Calu3 (cell line): Measurements from ENCODE around the gene LRRC49. TPM values are rescaled to one million over a fixed set of nuclear protein-coding genes. Genes with fewer than 3 reads are reported as not detected.
A peak's percentile ranks its signal among the peaks of the same experiment; 100 is the strongest.
"Not testable (repeated sequence)": the region's sequence is repeated elsewhere in the genome, so short reads cannot be mapped to it uniquely, and the experiment has no call there.

Experiments used
- BruUV-seq: library from RNA; stranded (reverse); fragments of 400-500 nt; replicated peaks from 2 replicates; lab custom pipeline; 2021; lab: Mats Ljungman, UMichigan
- CTCF ChIA-PET: fragments of 300-600 bp; sonication (Branson Sonifier 250); formaldehyde crosslinking; loops from one replicate; lab custom pipeline; 2022; ENCODE audit warnings: antibody characterized with exemption; lab: Charles Lee
- DNase-seq: peaks from one replicate; pipeline ENCODE4 v3.0.0; 2022
- H3K27ac Mint-ChIP-seq: one replicate; pipeline ENCODE4 v1.8.0; 2022; ENCODE audit warnings: mixed read lengths; ENCODE audit not compliant: unreplicated experiment
- H3K27me3 Mint-ChIP-seq: one replicate; pipeline ENCODE4 v1.8.0; 2022; ENCODE audit warnings: mixed read lengths; ENCODE audit not compliant: unreplicated experiment
- H3K36me3 Mint-ChIP-seq: one replicate; pipeline ENCODE4 v1.8.0; 2022; ENCODE audit warnings: mild to moderate bottlenecking, moderate library complexity, mixed read lengths; ENCODE audit not compliant: insufficient read depth, unreplicated experiment
- H3K4me1 Mint-ChIP-seq: one replicate; pipeline ENCODE4 v1.8.0; 2022; ENCODE audit warnings: mild to moderate bottlenecking, low read depth, mixed read lengths; ENCODE audit not compliant: unreplicated experiment
- H3K4me3 Mint-ChIP-seq: one replicate; pipeline ENCODE4 v1.8.0; 2022; ENCODE audit warnings: mild to moderate bottlenecking, low read depth, moderate library complexity, mixed read lengths; ENCODE audit not compliant: unreplicated experiment
- H3K9me3 Mint-ChIP-seq: one replicate; pipeline ENCODE4 v1.8.0; 2022; ENCODE audit warnings: low read depth, mixed read lengths; ENCODE audit not compliant: unreplicated experiment
- intact Hi-C: fragments of 100-400 bp; cut with micrococcal nuclease; formaldehyde crosslinking; loops from one replicate; pipeline ENCODE4 v1.10.0; 2022; ENCODE audit not compliant: unreplicated experiment
- total RNA-seq: library from RNA; stranded (reverse); gene quantifications from 2 replicates; pipeline ENCODE4 v1.2.3, GENCODE V29; 2022
- TF ChIP-seq, protein P1 (sequence below): fragments of 200-600 bp; IDR thresholded peaks from one replicate; pipeline ENCODE4 v1.8.0; 2022; ENCODE audit warnings: antibody characterized with exemption; ENCODE audit not compliant: unreplicated experiment

LRRC49 gene
- total RNA-seq, 1 experiment from 2014 or later = 6.3 TPM

DNA sequence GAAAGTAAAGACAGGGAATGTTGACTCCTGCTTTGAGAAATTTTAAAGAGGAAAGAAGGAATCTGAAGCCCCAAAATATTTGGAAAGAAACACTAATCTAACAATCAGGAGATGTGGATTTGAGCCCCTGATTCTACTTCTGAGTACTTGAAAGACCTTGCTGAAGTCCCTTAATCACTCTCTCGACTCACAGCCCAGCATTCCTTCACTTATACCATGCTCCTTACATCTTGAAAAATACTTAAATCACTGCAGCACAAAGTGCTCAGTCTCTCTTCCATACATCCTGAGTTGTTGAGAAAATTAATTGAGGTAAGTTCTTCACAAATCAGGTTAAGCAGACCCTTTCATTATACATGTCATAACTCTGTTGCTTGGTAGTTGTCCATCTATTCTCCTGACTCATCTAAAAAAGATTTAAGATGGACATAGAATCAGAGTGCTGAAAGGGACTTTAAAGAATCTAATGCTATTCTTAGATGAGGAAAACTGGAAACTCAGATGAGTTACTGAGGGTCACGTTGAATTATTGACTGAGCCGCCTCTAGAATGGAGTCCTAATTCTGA is 149.8 kb downstream of the LRRC49 start:
- no peaks in the 10 kb centered on the region for H3K27me3 Mint-ChIP-seq
- TF ChIP-seq, protein P1, sequence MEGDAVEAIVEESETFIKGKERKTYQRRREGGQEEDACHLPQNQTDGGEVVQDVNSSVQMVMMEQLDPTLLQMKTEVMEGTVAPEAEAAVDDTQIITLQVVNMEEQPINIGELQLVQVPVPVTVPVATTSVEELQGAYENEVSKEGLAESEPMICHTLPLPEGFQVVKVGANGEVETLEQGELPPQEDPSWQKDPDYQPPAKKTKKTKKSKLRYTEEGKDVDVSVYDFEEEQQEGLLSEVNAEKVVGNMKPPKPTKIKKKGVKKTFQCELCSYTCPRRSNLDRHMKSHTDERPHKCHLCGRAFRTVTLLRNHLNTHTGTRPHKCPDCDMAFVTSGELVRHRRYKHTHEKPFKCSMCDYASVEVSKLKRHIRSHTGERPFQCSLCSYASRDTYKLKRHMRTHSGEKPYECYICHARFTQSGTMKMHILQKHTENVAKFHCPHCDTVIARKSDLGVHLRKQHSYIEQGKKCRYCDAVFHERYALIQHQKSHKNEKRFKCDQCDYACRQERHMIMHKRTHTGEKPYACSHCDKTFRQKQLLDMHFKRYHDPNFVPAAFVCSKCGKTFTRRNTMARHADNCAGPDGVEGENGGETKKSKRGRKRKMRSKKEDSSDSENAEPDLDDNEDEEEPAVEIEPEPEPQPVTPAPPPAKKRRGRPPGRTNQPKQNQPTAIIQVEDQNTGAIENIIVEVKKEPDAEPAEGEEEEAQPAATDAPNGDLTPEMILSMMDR = no peak
- BruUV-seq = no TSS peak
- H3K9me3 Mint-ChIP-seq = no peaks in the 10 kb centered on the region
- H3K4me3 Mint-ChIP-seq = no peak overlapping the region
- H3K4me1 Mint-ChIP-seq = no peaks in the 10 kb centered on the region
- no peaks in the 10 kb centered on the region for H3K36me3 Mint-ChIP-seq
- H3K27ac Mint-ChIP-seq = no peak overlapping the region
- DNase-seq = no peak
- intact Hi-C loops = no loop called here
- CTCF ChIA-PET = interaction anchor here (0.7 kb wide), 1 partner anchor 384 kb away, joined by 3 read pairs; no protein-coding TSS in a partner anchor

DNA sequence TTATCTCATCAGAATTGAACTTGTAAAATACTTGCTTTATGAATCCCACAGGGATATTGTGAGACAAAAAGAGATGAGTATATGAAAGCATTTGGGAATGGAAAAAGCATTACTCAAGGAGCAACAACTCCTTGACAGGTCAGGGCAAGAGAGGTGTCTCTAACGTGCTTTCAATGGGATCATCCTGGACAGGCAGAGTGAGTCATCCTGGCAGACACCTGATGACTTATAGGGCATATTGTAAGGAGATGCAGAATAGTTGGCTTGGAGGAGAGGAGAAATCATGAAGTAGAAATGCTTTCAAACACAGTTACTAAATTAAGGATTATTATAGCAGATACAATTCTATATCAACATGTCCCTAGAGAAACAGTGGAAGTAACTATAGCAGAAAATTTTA is 150.7 kb downstream of the LRRC49 start:
- TF ChIP-seq, protein P1 = no peak
- Mint-ChIP-seq H3K4me1 (no peaks in the 10 kb centered on the region), H3K9me3 (no peaks in the 10 kb centered on the region), H3K27me3 (no peaks in the 10 kb centered on the region), H3K27ac (no peak overlapping the region), H3K4me3 (no peak overlapping the region), H3K36me3 (no peaks in the 10 kb centered on the region)
- BruUV-seq = no TSS peak
- intact Hi-C loops = no loop called here
- CTCF ChIA-PET = no interaction called here
- no peak for DNase-seq

DNA sequence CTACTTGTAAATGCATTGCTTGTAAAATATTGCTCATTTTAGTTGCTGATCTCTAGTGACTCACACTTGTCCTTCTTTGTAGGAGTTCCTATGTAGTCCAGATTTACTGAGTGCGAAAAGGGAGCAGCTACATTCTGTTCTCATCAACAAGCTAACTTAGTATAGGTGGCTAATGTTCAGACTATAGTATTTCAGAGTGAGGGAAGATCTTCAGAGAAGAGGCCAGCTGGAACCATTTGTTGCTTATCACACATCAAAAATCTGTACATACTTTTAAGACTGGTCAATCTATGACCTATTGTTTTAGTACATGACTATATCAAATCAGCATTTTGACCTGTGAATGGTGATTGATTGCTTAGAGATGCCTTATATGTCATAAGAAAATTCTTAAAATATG is 151.4 kb downstream of the LRRC49 start:
- no peaks in the 10 kb centered on the region for H3K36me3 Mint-ChIP-seq
- TF ChIP-seq, protein P1 = no peak
- H3K27me3 Mint-ChIP-seq = no peaks in the 10 kb centered on the region
- peaks cover 4% of the 10 kb centered on the region for H3K4me1 Mint-ChIP-seq
- no peaks in the 10 kb centered on the region for H3K9me3 Mint-ChIP-seq
- CTCF ChIA-PET = no interaction called here
- intact Hi-C loops = no loop called here
- DNase-seq = no peak
- BruUV-seq = no TSS peak
- H3K4me3 Mint-ChIP-seq = no peak overlapping the region
- H3K27ac Mint-ChIP-seq = no peak overlapping the region

DNA sequence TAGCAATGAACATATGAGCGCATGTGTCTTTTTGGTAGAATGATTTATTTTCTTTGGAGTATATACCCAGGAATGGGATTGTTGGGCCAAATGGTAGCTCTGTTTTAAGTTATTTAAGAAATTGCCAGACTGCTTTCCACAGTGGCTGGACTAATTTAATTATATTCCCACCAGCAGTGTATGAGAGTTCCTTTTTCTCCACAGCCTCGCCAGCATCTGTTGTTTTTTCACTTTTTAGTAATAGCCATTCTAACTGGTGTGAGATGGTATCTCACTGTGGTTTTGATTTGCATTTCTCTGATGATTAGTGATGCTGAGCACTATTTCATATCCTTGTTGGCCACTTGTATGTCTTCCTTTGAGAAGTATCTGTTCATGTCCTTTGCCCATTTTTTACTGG is 153.5 kb downstream of the LRRC49 start:
- H3K4me1 Mint-ChIP-seq = peaks cover 11% of the 10 kb centered on the region
- H3K4me3 Mint-ChIP-seq, intact Hi-C loops, H3K36me3 Mint-ChIP-seq, H3K27ac Mint-ChIP-seq, H3K9me3 Mint-ChIP-seq, BruUV-seq, CTCF ChIA-PET, H3K27me3 Mint-ChIP-seq, DNase-seq: not testable (repeated sequence)

DNA sequence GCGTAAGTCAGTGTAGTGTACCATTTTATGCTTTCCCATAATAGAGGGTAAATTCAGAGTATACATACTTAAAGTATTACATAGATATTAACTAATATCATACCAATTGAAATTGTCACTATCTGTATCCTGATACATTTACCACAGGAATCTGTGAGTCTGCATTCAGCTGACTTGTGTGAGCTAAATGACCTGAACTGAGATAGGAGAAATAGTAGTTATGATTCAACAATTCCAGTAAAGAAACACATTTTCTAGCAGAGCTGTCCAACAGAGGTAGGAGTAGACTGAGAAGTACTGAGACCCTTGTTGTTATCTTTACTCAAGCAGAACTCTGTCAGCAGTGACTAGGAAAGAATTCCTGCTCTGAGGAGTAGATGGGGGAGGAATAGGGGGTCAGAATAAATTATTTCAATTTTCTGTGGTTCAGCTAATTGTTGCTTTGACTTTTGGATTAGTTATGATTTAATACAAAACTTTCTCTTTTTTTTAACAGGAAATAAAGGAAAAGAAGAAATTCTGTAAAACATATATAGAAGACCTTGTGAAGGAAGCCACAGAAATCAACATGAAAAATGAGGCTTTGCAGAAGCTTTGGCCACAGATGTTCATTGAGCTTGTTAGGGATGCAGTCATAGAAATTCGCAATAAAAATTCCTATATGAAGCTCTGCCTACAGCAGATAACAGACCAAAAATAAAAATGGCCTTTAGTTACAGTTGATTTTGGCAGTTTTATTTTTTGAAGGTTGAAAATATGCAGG is 156.5 kb downstream of the LRRC49 start:
- Mint-ChIP-seq H3K9me3 (no peaks in the 10 kb centered on the region), H3K27me3 (no peaks in the 10 kb centered on the region), H3K27ac (peak overlapping the region; percentile 32), H3K36me3 (no peaks in the 10 kb centered on the region), H3K4me1 (peaks cover 14% of the 10 kb centered on the region), H3K4me3 (no peak overlapping the region)
- no TSS peak for BruUV-seq
- intact Hi-C loops = no loop called here
- TF ChIP-seq, protein P1 = no peak
- CTCF ChIA-PET = no interaction called here
- DNase-seq = no peak
